ENCODE data around the gene DNAJC5. TPM values are rescaled to one million over a fixed set of nuclear protein-coding genes. Genes with fewer than 3 reads are reported as not detected.
A peak's percentile ranks its signal among the peaks of the same experiment; 100 is the strongest.

The DNAJC5 gene
- total RNA-seq, 2 experiments from 2014 or later, result 21.4 to 22.5 TPM

- DNase-seq (no peak), ATAC-seq (ENCODE audit: poor library complexity) (no peak)
- H3K9me3 ChIP-seq (ENCODE audit: control insufficient read depth in 1 of 2, insufficient read depth in 1 of 2, low read length in 2 of 2), result no peaks in the 10 kb centered on the region
- Mint-ChIP-seq H3K27me3 (no peaks in the 10 kb centered on the region), H3K4me1 (ENCODE audit: low read depth) (peaks cover 43% of the 10 kb centered on the region), H3K9me3 (no peaks in the 10 kb centered on the region), H3K4me3 (peak overlapping the region; percentile 89), H3K27ac (peak overlapping the region; percentile 70), H3K36me3 (ENCODE audit: low read depth) (peaks cover 38% of the 10 kb centered on the region)
- no peak overlapping the region for H3K4me3 ChIP-seq (ENCODE audit: low read length)
- H3K27ac ChIP-seq (ENCODE audit: low read depth in 1 of 2, low read length in 2 of 2), result no peak overlapping the region
- ChIA-PET POLR2A (interaction anchor here (0.8 to 4.9 kb wide), 2 partner anchors 29 to 95 kb away, joined by 3 to 23 read pairs; partner anchors contain the start of gene TPD52L2), CTCF (interaction anchor here (0.6 to 1.3 kb wide), 3 partner anchors 29 to 109 kb away, joined by 3 read pairs; no protein-coding TSS in a partner anchor)
- H3K27me3 ChIP-seq (ENCODE audit: control insufficient read depth in 1 of 2, insufficient read depth in 2 of 2, low read length in 2 of 2), result no peaks in the 10 kb centered on the region
- peaks cover 12% of the 10 kb centered on the region for H3K36me3 ChIP-seq (ENCODE audit: insufficient read depth, low read length)
- peaks cover 39% of the 10 kb centered on the region for H3K4me1 ChIP-seq (ENCODE audit: insufficient read depth, low read length)
- TF ChIP-seq, protein P1, sequence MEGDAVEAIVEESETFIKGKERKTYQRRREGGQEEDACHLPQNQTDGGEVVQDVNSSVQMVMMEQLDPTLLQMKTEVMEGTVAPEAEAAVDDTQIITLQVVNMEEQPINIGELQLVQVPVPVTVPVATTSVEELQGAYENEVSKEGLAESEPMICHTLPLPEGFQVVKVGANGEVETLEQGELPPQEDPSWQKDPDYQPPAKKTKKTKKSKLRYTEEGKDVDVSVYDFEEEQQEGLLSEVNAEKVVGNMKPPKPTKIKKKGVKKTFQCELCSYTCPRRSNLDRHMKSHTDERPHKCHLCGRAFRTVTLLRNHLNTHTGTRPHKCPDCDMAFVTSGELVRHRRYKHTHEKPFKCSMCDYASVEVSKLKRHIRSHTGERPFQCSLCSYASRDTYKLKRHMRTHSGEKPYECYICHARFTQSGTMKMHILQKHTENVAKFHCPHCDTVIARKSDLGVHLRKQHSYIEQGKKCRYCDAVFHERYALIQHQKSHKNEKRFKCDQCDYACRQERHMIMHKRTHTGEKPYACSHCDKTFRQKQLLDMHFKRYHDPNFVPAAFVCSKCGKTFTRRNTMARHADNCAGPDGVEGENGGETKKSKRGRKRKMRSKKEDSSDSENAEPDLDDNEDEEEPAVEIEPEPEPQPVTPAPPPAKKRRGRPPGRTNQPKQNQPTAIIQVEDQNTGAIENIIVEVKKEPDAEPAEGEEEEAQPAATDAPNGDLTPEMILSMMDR (IDR thresholded peaks at IDR 0.05), result no peak
- intact Hi-C loops (cut with DNase I, micrococcal nuclease), result loop anchor here in 1 of 2 experiments (2.0 kb wide), 1 partner anchor 29 kb away; the partner anchor contains the start of gene TPD52L2
Observed at GRCh38 chr20:63893999-63894357, 948 bp upstream of the DNAJC5 start.

- intact Hi-C loops (cut with DNase I, micrococcal nuclease), result loop anchor here in 1 of 2 experiments (1.0 to 2.0 kb wide), 3 partner anchors 31 to 168 kb away; partner anchors contain the start of genes TCEA2, TPD52L2 and UCKL1
- Histone ChIP-seq H3K9me3 (ENCODE audit: control insufficient read depth in 1 of 2, insufficient read depth in 1 of 2, low read length in 2 of 2) (no peaks in the 10 kb centered on the region), H3K27me3 (ENCODE audit: control insufficient read depth in 1 of 2, insufficient read depth in 2 of 2, low read length in 2 of 2) (no peaks in the 10 kb centered on the region), H3K4me3 (ENCODE audit: low read length) (peak overlapping the region; percentile 61), H3K4me1 (ENCODE audit: insufficient read depth, low read length) (peaks cover 48% of the 10 kb centered on the region), H3K27ac (ENCODE audit: low read depth in 1 of 2, low read length in 2 of 2) (peak overlapping the region; percentile 59 to 75), H3K36me3 (ENCODE audit: insufficient read depth, low read length) (peaks cover 3% of the 10 kb centered on the region)
- H3K27ac Mint-ChIP-seq, result peak overlapping the region; percentile 93
- H3K4me3 Mint-ChIP-seq, result peak overlapping the region; percentile 99
- TF ChIP-seq, protein P1 (IDR thresholded peaks at IDR 0.05), result no peak
- H3K4me1 Mint-ChIP-seq (ENCODE audit: low read depth), result peaks cover 52% of the 10 kb centered on the region
- peaks cover 24% of the 10 kb centered on the region for H3K36me3 Mint-ChIP-seq (ENCODE audit: low read depth)
- ATAC-seq (ENCODE audit: poor library complexity), result no peak
- POLR2A ChIA-PET, result interaction anchor here (0.8 to 4.9 kb wide), 15 partner anchors 9 to 374 kb away, joined by 3 to 23 read pairs (median 4); partner anchors contain the start of genes ARFRP1, OPRL1, PPDPF and PRPF6
- no peaks in the 10 kb centered on the region for H3K27me3 Mint-ChIP-seq
- CTCF ChIA-PET, result interaction anchor here (0.6 to 1.5 kb wide), 9 partner anchors 29 to 375 kb away, joined by 3 to 7 read pairs (median 3); partner anchors contain the start of genes ARFRP1, PPDPF, PRPF6 and ZGPAT
- H3K9me3 Mint-ChIP-seq, result no peaks in the 10 kb centered on the region
- peak in 2 of 14 experiments; percentile 7 to 35 for DNase-seq
Observed at GRCh38 chr20:63895202-63895951, 451 bp downstream of the DNAJC5 start.

DNA sequence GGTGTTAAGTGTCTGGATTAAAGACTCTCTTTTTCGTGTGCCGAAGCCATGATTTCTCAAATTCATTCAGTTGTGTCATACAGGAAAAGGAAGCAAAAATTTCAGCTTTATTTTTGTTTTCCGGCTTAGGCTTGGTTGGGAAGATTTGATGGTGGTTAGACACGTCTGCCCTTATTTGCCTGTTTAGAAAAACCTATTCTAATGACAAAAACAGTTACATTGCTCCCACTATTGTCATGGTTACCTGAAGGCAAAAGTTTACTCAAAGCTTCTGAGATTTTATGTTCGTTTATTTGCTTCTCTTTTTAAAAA, 982 bp downstream of the DNAJC5 start:
- H3K4me3 ChIP-seq (ENCODE audit: low read length), result peak overlapping the region; percentile 61
- peak in 3 of 14 experiments; percentile 54 to 67 (median 65) for DNase-seq
- H3K36me3 ChIP-seq (ENCODE audit: insufficient read depth, low read length), result peaks cover 3% of the 10 kb centered on the region
- ChIA-PET CTCF (interaction anchor here (1.0 to 1.5 kb wide), 7 partner anchors 30 to 375 kb away, joined by 3 to 7 read pairs (median 3); partner anchors contain the start of genes ARFRP1, PPDPF, PRPF6 and ZGPAT), POLR2A (interaction anchor here (0.8 to 4.9 kb wide), 17 partner anchors 9 to 375 kb away, joined by 3 to 23 read pairs (median 3); partner anchors contain the start of genes ARFRP1, OPRL1, PPDPF and PRPF6)
- peaks cover 57% of the 10 kb centered on the region for H3K4me1 Mint-ChIP-seq (ENCODE audit: low read depth)
- intact Hi-C loops (cut with DNase I, micrococcal nuclease), result loop anchor here in 1 of 2 experiments (1.0 to 2.0 kb wide), 3 partner anchors 31 to 167 kb away; partner anchors contain the start of genes TCEA2, TPD52L2 and UCKL1
- peak; percentile 30 for ATAC-seq (ENCODE audit: poor library complexity)
- no peaks in the 10 kb centered on the region for H3K9me3 ChIP-seq (ENCODE audit: control insufficient read depth in 1 of 2, insufficient read depth in 1 of 2, low read length in 2 of 2)
- H3K27ac ChIP-seq (ENCODE audit: low read depth in 1 of 2, low read length in 2 of 2), result peak overlapping the region; percentile 59 to 75
- H3K4me1 ChIP-seq (ENCODE audit: insufficient read depth, low read length), result peaks cover 51% of the 10 kb centered on the region
- H3K27me3 ChIP-seq (ENCODE audit: control insufficient read depth in 1 of 2, insufficient read depth in 2 of 2, low read length in 2 of 2), result no peaks in the 10 kb centered on the region
- H3K36me3 Mint-ChIP-seq (ENCODE audit: low read depth), result peaks cover 29% of the 10 kb centered on the region
- H3K27me3 Mint-ChIP-seq, result no peaks in the 10 kb centered on the region
- TF ChIP-seq, protein P1 (IDR thresholded peaks at IDR 0.05), result no peak
- H3K9me3 Mint-ChIP-seq, result no peaks in the 10 kb centered on the region
- peak overlapping the region; percentile 99 for H3K4me3 Mint-ChIP-seq
- H3K27ac Mint-ChIP-seq, result peak overlapping the region; percentile 93
